Gastroesophageal sphincter (tissue), 3 donors: ENCODE data around the gene NYAP1.

ENCODE experiments used
- CTCF ChIP-seq, 4 experiments: fragments of 200-600 bp in 2 of 4; fragments of 450-650 bp in 2 of 4; sonication (generic) in 1 of 4; IDR thresholded peaks; one replicate each; pipeline ENCODE4 v1.5.1; 2017 to 2019; ENCODE audit warnings: antibody characterized with exemption in 4 of 4, mild to moderate bottlenecking in 2 of 4, moderate library complexity in 2 of 4
- EP300 ChIP-seq: sonication (generic); formaldehyde crosslinking; IDR thresholded peaks from one replicate; pipeline ENCODE4 v1.6.1; 2017; ENCODE audit warnings: antibody characterized with exemption, mild to moderate bottlenecking
- POLR2AphosphoS5 ChIP-seq: sonication (generic); formaldehyde crosslinking; IDR thresholded peaks from one replicate; pipeline ENCODE4 v1.6.1; 2017; ENCODE audit warnings: antibody characterized with exemption

GRCh38 chr7:100455206-100455605 lies 28.5 kb upstream of the NYAP1 start:
- no peak for TF ChIP-seq CTCF (IDR thresholded peaks at IDR 0.05)
- no peak for TF ChIP-seq POLR2AphosphoS5
- no peak for TF ChIP-seq EP300
